K562 (cell line): ENCODE results near the gene AFAP1. TPM values are rescaled to one million over a fixed set of nuclear protein-coding genes. Genes with fewer than 3 reads are reported as not detected.

Source experiments
- ATAC-seq: fragments of 200-7000 bp; cut with Tn5 transposase; 3 replicates; pipeline ENCODE4 v1.9.1; 2020; ENCODE audit warnings: moderate library complexity
- BruUV-seq: library from RNA; stranded (reverse); fragments of 400-500 nt; replicated peaks from 2 replicates; lab custom pipeline; 2021; lab: Mats Ljungman, UMichigan
- CTCF ChIA-PET: fragments of 300-600 bp; formaldehyde crosslinking; extraction: SDS; loops from one replicate; lab custom pipeline; 2021; ENCODE audit warnings: low intra/inter-chr PET ratio; lab: Yijun Ruan, JAX
- POLR2A ChIA-PET: fragments of 300-600, 350-650 bp; sonication (Branson Sonifier 250); formaldehyde crosslinking; extraction: SDS; loops from one replicate; lab custom pipeline; 2021; ENCODE audit warnings: antibody characterized with exemption, inconsistent platforms; lab: Yijun Ruan, JAX
- DNase-seq, 4 experiments: peaks; one replicate each; pipeline versions ENCODE4 v3.0.0 to v3.0.0-alpha.2; 2011 to 2018; ENCODE audit warnings: low spot score in 3 of 4, mixed read lengths in 3 of 4; ENCODE audit errors: extremely low read depth in 1 of 4
- FAIRE-seq: peaks from 2 replicates; lab custom pipeline; 2011; peaks lifted over from hg19 to GRCh38; lab: Jason Lieb, UNC
- H2AFZ ChIP-seq: 2 replicates; pipeline ENCODE4 v1.6.0; 2011; ENCODE audit warnings: low read depth, low read length, control low read depth, inconsistent platforms
- H3K27ac ChIP-seq: fragments of 200-600 bp; 3 replicates; pipeline ENCODE4 v1.8.0; 2011; ENCODE audit warnings: low read depth, mild to moderate bottlenecking, control low read depth, inconsistent platforms, low read length, moderate library complexity, mixed read lengths; ENCODE audit errors: extremely low read depth
- H3K27me3 ChIP-seq, 2 experiments: fragments of 300-600 bp in 1 of 2; 2 replicates in 1 of 2; 3 replicates in 1 of 2; pipeline versions ENCODE4 v1.6.0 to v1.8.0; 2011; ENCODE audit warnings: inconsistent platforms in 2 of 2, low read length in 2 of 2, mild to moderate bottlenecking in 1 of 2, mixed read lengths in 1 of 2, moderate library complexity in 1 of 2; ENCODE audit not compliant: control insufficient read depth in 2 of 2, insufficient read depth in 2 of 2
- H3K36me3 ChIP-seq: fragments of 300-600 bp; 3 replicates; pipeline ENCODE4 v1.8.0; 2011; ENCODE audit warnings: mild to moderate bottlenecking, low read length, inconsistent platforms; ENCODE audit not compliant: control insufficient read depth, insufficient read depth
- H3K4me1 ChIP-seq, 2 experiments: fragments of 200-600 bp in 1 of 2; replicated peaks in 1 of 2; 2 replicates in 1 of 2; 3 replicates in 1 of 2; pipeline versions ENCODE4 v1.5.1 to v1.8.0; 2011; ENCODE audit warnings: inconsistent platforms in 2 of 2, low read length in 2 of 2, mild to moderate bottlenecking in 1 of 2, mixed read lengths in 1 of 2, moderate library complexity in 1 of 2; ENCODE audit not compliant: control insufficient read depth in 2 of 2, insufficient read depth in 2 of 2
- H3K4me2 ChIP-seq: 2 replicates; pipeline ENCODE4 v1.6.1; 2011; ENCODE audit warnings: low read length, control low read depth, inconsistent platforms, mixed read lengths; ENCODE audit not compliant: insufficient read depth
- H3K4me3 ChIP-seq: fragments of 200-600 bp; sonication (generic), shearing (Covaris generic); 2 replicates; pipeline ENCODE4 v1.5.1; 2016; ENCODE audit warnings: control low read depth, inconsistent platforms
- H3K79me2 ChIP-seq: fragments of 200-600 bp; 3 replicates; pipeline ENCODE4 v1.8.0; 2011; ENCODE audit warnings: low read length, inconsistent platforms; ENCODE audit not compliant: control insufficient read depth, insufficient read depth
- H3K9ac ChIP-seq, 2 experiments: 2 replicates each; pipeline versions ENCODE4 v1.6.0 to v1.6.1; 2011; ENCODE audit warnings: low read depth in 2 of 2, low read length in 2 of 2, control low read depth in 1 of 2, inconsistent platforms in 1 of 2, mild to moderate bottlenecking in 1 of 2, mixed read lengths in 1 of 2; ENCODE audit not compliant: insufficient read depth in 1 of 2
- H3K9me1 ChIP-seq: one replicate; pipeline ENCODE4 v1.6.0; 2011; ENCODE audit warnings: inconsistent platforms, mild to moderate bottlenecking, low read length, moderate library complexity; ENCODE audit not compliant: control insufficient read depth, insufficient read depth
- H3K9me3 ChIP-seq: replicated peaks from 2 replicates; pipeline ENCODE4 v1.5.1; 2011; ENCODE audit warnings: low read depth, low read length, inconsistent platforms; ENCODE audit not compliant: control insufficient read depth, insufficient read depth
- H4K20me1 ChIP-seq: replicated peaks from 2 replicates; pipeline ENCODE4 v1.6.1; 2011; ENCODE audit warnings: low read length, inconsistent platforms, mixed read lengths; ENCODE audit not compliant: control insufficient read depth, insufficient read depth
- CAMTA2 ChIP-seq: fragments of 250-450 bp; sonication (Bioruptor Pico); conservative IDR thresholded peaks from 2 replicates; pipeline ENCODE4 v1.5.1; 2022
- CHD1 ChIP-seq: fragments of 200-600 bp; sonication (generic); IDR thresholded peaks from one replicate; pipeline ENCODE4 v1.6.1; 2012; ENCODE audit warnings: mild to moderate bottlenecking, moderate library complexity, low read length, inconsistent platforms
- HMBOX1 ChIP-seq: sonication (generic); IDR thresholded peaks from 2 replicates; pipeline ENCODE4 v1.6.1; 2016
- KAT8 ChIP-seq: fragments of 450-650 bp; IDR thresholded peaks from 2 replicates; pipeline ENCODE4 v1.6.1; 2016; ENCODE audit warnings: low read depth, mild to moderate bottlenecking
- L3MBTL2 ChIP-seq: fragments of 450-650 bp; IDR thresholded peaks from 2 replicates; pipeline ENCODE4 v1.6.1; 2016; ENCODE audit warnings: mild to moderate bottlenecking, moderate library complexity
- LARP7 ChIP-seq: fragments of 450-650 bp; IDR thresholded peaks from 2 replicates; pipeline ENCODE4 v1.6.1; 2016
- MEIS2 ChIP-seq: fragments of 450-650 bp; IDR thresholded peaks from 2 replicates; pipeline ENCODE4 v1.6.1; 2014; ENCODE audit warnings: mild to moderate bottlenecking; ENCODE audit not compliant: partially characterized antibody
- OTX1 ChIP-seq: fragments of 450-650 bp; formaldehyde crosslinking; IDR thresholded peaks from 2 replicates; pipeline ENCODE4 v1.4.0; 2022; ENCODE audit warnings: mild to moderate bottlenecking
- PHF8 ChIP-seq: fragments of 200-600 bp; sonication (generic); IDR thresholded peaks from 2 replicates; pipeline ENCODE4 v1.6.1; 2012; ENCODE audit warnings: mixed run types, mild to moderate bottlenecking, inconsistent platforms, low read length, moderate library complexity, borderline replicate concordance
- RFX7 ChIP-seq: fragments of 250-450 bp; sonication (Bioruptor Pico); IDR thresholded peaks from 2 replicates; pipeline ENCODE4 v1.5.1; 2021; ENCODE audit warnings: mild to moderate bottlenecking
- SIX5 ChIP-seq, 2 experiments: IDR thresholded peaks; 2 replicates each; pipeline ENCODE4 v1.6.1; 2011; ENCODE audit warnings: low read length in 2 of 2, borderline replicate concordance in 1 of 2, low read depth in 1 of 2, mild to moderate bottlenecking in 1 of 2, moderate library complexity in 1 of 2; ENCODE audit not compliant: insufficient read depth in 1 of 2
- SMAD3 ChIP-seq: fragments of 450-650 bp; formaldehyde crosslinking; conservative IDR thresholded peaks from 2 replicates; pipeline ENCODE4 v1.4.0; 2020; ENCODE audit warnings: mild to moderate bottlenecking
- SRSF9 ChIP-seq: fragments of 200-400 bp; formaldehyde crosslinking; IDR thresholded peaks from 2 replicates; pipeline ENCODE4 v1.6.1; 2017; ENCODE audit warnings: low read depth, low read length, borderline replicate concordance
- STAT6 ChIP-seq: sonication (generic); formaldehyde crosslinking; IDR thresholded peaks from 2 replicates; pipeline ENCODE4 v1.8.1; 2023; ENCODE audit warnings: mild to moderate bottlenecking, missing genetic modification reagents
- TBP ChIP-seq: optimal IDR thresholded peaks from 2 replicates; pipeline ENCODE3; 2011; ENCODE audit warnings: low read depth, low read length, improper control_type of control experiment
- ZNF140 ChIP-seq: fragments of 250-450 bp; sonication (Bioruptor Pico); IDR thresholded peaks from 2 replicates; pipeline ENCODE4 v1.8.0; 2021; ENCODE audit warnings: moderate library complexity, mild to moderate bottlenecking, inconsistent platforms
- ZNF436 ChIP-seq: fragments of 250-450, 450-650 bp; sonication (Bioruptor Pico); formaldehyde crosslinking; IDR thresholded peaks from 2 replicates; pipeline ENCODE4 v1.7.0; 2020; ENCODE audit warnings: mild to moderate bottlenecking
- WGBS: fragments of 100-300 bp; shearing (Covaris generic); methylation state at CpG from one replicate; pipeline ENCODE4 v1.1.6; 2016; ENCODE audit warnings: low coverage, mixed read lengths; ENCODE audit not compliant: insufficient coverage; ENCODE audit errors: missing lambda C conversion rate; 5-methylcytosine and 5-hydroxymethylcytosine counted together
- in situ Hi-C: fragments of 300-500 bp; cut with MboI; formaldehyde crosslinking; loops from 4 replicates; pipeline ENCODE4 v1.15.0; 2018; ENCODE audit warnings: inconsistent platforms, mixed read lengths
- intact Hi-C: fragments of 100-400 bp; cut with micrococcal nuclease; formaldehyde crosslinking; loops from 2 replicates; pipeline ENCODE4 v1.14.2; 2022
- polyA plus RNA-seq, 8 experiments: library from polyadenylated mRNA; depleted of rRNA in 4 of 8; stranded (reverse) in 5 of 8; unstranded in 3 of 8; fragments of >200 nt; fragmentation: Nextera tagmentation in 2 of 8; fragmentation: Illumina TruSeq in 1 of 8; extraction: Ambion mirVana in 2 of 8; extraction: Trizol in 1 of 8; gene quantifications; 2 replicates each; pipeline versions ENCODE4 v1.2.1 to v1.2.3, GENCODE V29; 2011 to 2014; ENCODE audit warnings: inconsistent platforms in 1 of 8, missing spikeins in 1 of 8
- total RNA-seq, 7 experiments: library from RNA; depleted of rRNA in 6 of 7; stranded (reverse); fragments of >200 nt in 6 of 7; fragmentation: Illumina TruSeq in 2 of 7; extraction: Trizol in 2 of 7; gene quantifications; 2 replicates each; pipeline versions ENCODE4 v1.2.1 to v1.2.3, GENCODE V29; 2011 to 2021; ENCODE audit warnings: low replicate concordance in 1 of 7

AFAP1 gene
- total and polyA plus RNA-seq, 9 of the 15 experiments (the other 6 are each of a cell fraction or from before 2014, with no cell fraction given) = 0.07 to 0.42 (median 0.12) TPM; not detected in 1

GRCh38 chr4:7744142-7744804 is 195.4 kb downstream of the AFAP1 start:
- H3K9ac ChIP-seq = no peak overlapping the region
- H3K27me3 ChIP-seq = peaks cover 17 to 67% of the 10 kb centered on the region in 2 experiments; a peak in 4 of 5 replicates
- FAIRE-seq (no peak), DNase-seq (no peak)
- POLR2A ChIA-PET = no interaction called here
- H3K4me2 ChIP-seq = no peak overlapping the region
- no peak for TF ChIP-seq L3MBTL2
- TF ChIP-seq SMAD3 = no peak
- TF ChIP-seq MEIS2 = no peak
- no peak for TF ChIP-seq CHD1
- no peak for TF ChIP-seq HMBOX1
- TF ChIP-seq KAT8 = no peak
- TF ChIP-seq ZNF140 = no peak
- TF ChIP-seq OTX1 = no peak
- TF ChIP-seq SIX5 (IDR thresholded peaks at IDR 0.05; ENCODE audit: borderline replicate concordance in 1 of 2, insufficient read depth in 1 of 2, low read depth in 1 of 2, low read length in 2 of 2) = no peak
- no peak for TF ChIP-seq TBP
- TF ChIP-seq SRSF9 = no peak
- TF ChIP-seq STAT6 (CRISPR knock-in tag) = no peak
- TF ChIP-seq RFX7 (CRISPR knock-in tag) = no peak
- TF ChIP-seq PHF8 = no peak
- TF ChIP-seq CAMTA2 (CRISPR knock-in tag) = no peak
- TF ChIP-seq LARP7 = no peak
- no peak for TF ChIP-seq ZNF436
- TF ChIP-seq, all 486 proteins: peak for 0
- Histone ChIP-seq H3K27ac (no peak overlapping the region), H3K4me3 (no peak overlapping the region), H2AFZ (no peak overlapping the region), H3K9me1 (no peaks in the 10 kb centered on the region), H4K20me1 (0 out of 2 replicates have a peak, but pooled peaks cover 7% of the 10 kb centered on the region), H3K4me1 (peaks cover 0 to 12% of the 10 kb centered on the region in 2 experiments; a peak in 1 of 5 replicates), H3K79me2 (no peaks in the 10 kb centered on the region), H3K36me3 (no peaks in the 10 kb centered on the region), H3K9me3 (no peaks in the 10 kb centered on the region)
- intact Hi-C loops (no loop called here), in situ Hi-C loops (no loop called here)
- WGBS = 0% methylated on average over 15 of the region's 16 CpGs
- no TSS peak for BruUV-seq
- CTCF ChIA-PET = no interaction called here
- no peak for ATAC-seq
